HCT116 (cell line): Measurements from ENCODE around the gene FKBP9. TPM values are rescaled to one million over a fixed set of nuclear protein-coding genes. Genes with fewer than 3 reads are reported as not detected.
A peak's percentile ranks its signal among the peaks of the same experiment; 100 is the strongest.

Experiments used
- ATAC-seq: fragments of 200-7000 bp; cut with Tn5 transposase; 2 replicates; pipeline ENCODE4 v1.9.1; 2020; ENCODE audit warnings: mild to moderate bottlenecking, moderate library complexity
- BruUV-seq: library from RNA; stranded (reverse); fragments of 400-500 nt; replicated peaks from 2 replicates; lab custom pipeline; 2021; lab: Mats Ljungman, UMichigan
- CTCF ChIA-PET: fragments of 300-600 bp; sonication (Branson Sonifier 250); formaldehyde crosslinking; loops from one replicate; lab custom pipeline; 2021; ENCODE audit warnings: antibody characterized with exemption; lab: Charles Lee
- POLR2A ChIA-PET: fragments of 300-600, 350-600 bp; sonication (Branson Sonifier 250); formaldehyde crosslinking; loops from one replicate; lab custom pipeline; 2021; ENCODE audit warnings: antibody characterized with exemption; lab: Charles Lee
- RAD21 ChIA-PET, 2 experiments: fragments of 300-600 bp; sonication (Branson Sonifier 250); formaldehyde crosslinking; loops; one replicate each; lab custom pipeline; 2023; ENCODE audit warnings: low total read pairs in 2 of 2; ENCODE audit not compliant: uncharacterized antibody in 2 of 2, unreplicated experiment in 2 of 2, low non-redundant PET in 1 of 2; lab: Charles Lee
- DNase-seq: peaks from one replicate; pipeline ENCODE4 v3.0.0-alpha.2; 2010; ENCODE audit warnings: low read depth, low spot score
- H2AFZ ChIP-seq: fragments of 200-600 bp; shearing (Covaris generic), sonication (generic); 2 replicates; pipeline ENCODE4 v1.6.1; 2017; ENCODE audit warnings: low read depth, mixed run types, mixed read lengths, antibody characterized with exemption, low read length; ENCODE audit not compliant: poor library complexity, severe bottlenecking
- H3K27ac ChIP-seq: 2 replicates; pipeline ENCODE4 v1.5.1; 2012; ENCODE audit warnings: low read depth, low read length
- H3K27me3 ChIP-seq: fragments of 200-600 bp; sonication (generic); 2 replicates; pipeline ENCODE4 v1.6.1; 2016; ENCODE audit warnings: mixed run types, low read length, mixed read lengths; ENCODE audit not compliant: insufficient read depth
- H3K36me3 ChIP-seq, 2 experiments: fragments of 200-500 bp in 1 of 2; fragments of 200-600 bp in 1 of 2; sonication (Bioruptor generic) in 1 of 2; sonication (generic) in 1 of 2; 2 replicates each; pipeline versions ENCODE4 v1.5.1 to v1.6.1; 2014 to 2016; ENCODE audit warnings: low read length in 2 of 2, inconsistent platforms in 1 of 2, mixed read lengths in 1 of 2, mixed run types in 1 of 2; ENCODE audit not compliant: insufficient read depth in 2 of 2, control insufficient read depth in 1 of 2
- H3K4me1 ChIP-seq, 2 experiments: fragments of 200-600 bp in 1 of 2; sonication (generic) in 1 of 2; 2 replicates each; pipeline versions ENCODE4 v1.5.1 to v1.6.1; 2012 to 2017; ENCODE audit warnings: low read length in 2 of 2, inconsistent platforms in 1 of 2, mild to moderate bottlenecking in 1 of 2, mixed read lengths in 1 of 2, mixed run types in 1 of 2, moderate library complexity in 1 of 2; ENCODE audit not compliant: insufficient read depth in 2 of 2, control insufficient read depth in 1 of 2
- H3K4me2 ChIP-seq: fragments of 200-600 bp; sonication (generic); 2 replicates; pipeline ENCODE4 v1.6.1; 2017; ENCODE audit warnings: mixed run types, low read length, mixed read lengths
- H3K4me3 ChIP-seq, 2 experiments: fragments of 200-600 bp in 1 of 2; sonication (generic) in 1 of 2; replicated peaks in 1 of 2; 2 replicates each; pipeline ENCODE4 v1.5.1; 2011 to 2016; ENCODE audit warnings: low read length in 2 of 2, control low read depth in 1 of 2, low read depth in 1 of 2, mild to moderate bottlenecking in 1 of 2, mixed read lengths in 1 of 2, mixed run types in 1 of 2
- H3K79me2 ChIP-seq: fragments of 200-600 bp; sonication (generic); 2 replicates; pipeline ENCODE4 v1.6.1; 2017; ENCODE audit warnings: mild to moderate bottlenecking, mixed run types, low read length, moderate library complexity, mixed read lengths; ENCODE audit not compliant: insufficient read depth
- H3K9ac ChIP-seq: fragments of 200-600 bp; sonication (generic); 2 replicates; pipeline ENCODE4 v1.6.1; 2016; ENCODE audit warnings: low read length, mixed read lengths
- H3K9me2 ChIP-seq: fragments of 200-600 bp; sonication (generic), shearing (Covaris generic); 2 replicates; pipeline ENCODE4 v1.6.1; 2017; ENCODE audit warnings: mixed run types, mild to moderate bottlenecking, moderate library complexity; ENCODE audit not compliant: insufficient read depth
- H3K9me3 ChIP-seq, 2 experiments: fragments of 200-500 bp in 1 of 2; fragments of 200-600 bp in 1 of 2; sonication (Bioruptor generic) in 1 of 2; sonication (generic) in 1 of 2; 2 replicates each; pipeline ENCODE4 v1.6.1; 2014 to 2017; ENCODE audit warnings: low read length in 2 of 2, mixed read lengths in 2 of 2, inconsistent platforms in 1 of 2, low read depth in 1 of 2, mild to moderate bottlenecking in 1 of 2, mixed run types in 1 of 2, moderate library complexity in 1 of 2; ENCODE audit not compliant: control insufficient read depth in 1 of 2, insufficient read depth in 1 of 2
- H4K20me1 ChIP-seq: fragments of 200-600 bp; sonication (generic), shearing (Covaris generic); 2 replicates; pipeline ENCODE4 v1.6.1; 2017; ENCODE audit warnings: mixed run types, mild to moderate bottlenecking, moderate library complexity; ENCODE audit not compliant: insufficient read depth
- CBX3 ChIP-seq: IDR thresholded peaks from 2 replicates; pipeline ENCODE4 v1.6.1; 2012; ENCODE audit warnings: low read depth
- TCF7L2 ChIP-seq: IDR thresholded peaks from 2 replicates; pipeline ENCODE4 v1.7.0; 2011; ENCODE audit warnings: borderline replicate concordance, inconsistent platforms; ENCODE audit not compliant: insufficient read depth, insufficient read length; ENCODE audit errors: extremely low read depth
- ZBTB33 ChIP-seq: IDR thresholded peaks from 2 replicates; pipeline ENCODE4 v1.6.1; 2011; ENCODE audit warnings: mild to moderate bottlenecking, low read length, moderate library complexity; ENCODE audit not compliant: insufficient replicate concordance; ENCODE audit errors: extremely low read depth
- intact Hi-C: fragments of 100-400 bp; cut with micrococcal nuclease; formaldehyde crosslinking; loops from 2 replicates; pipeline ENCODE4 v1.10.0; 2022
- total RNA-seq: library from RNA; stranded (reverse); gene quantifications from one replicate; pipeline ENCODE4 v1.2.1, GENCODE V29; 2021; ENCODE audit not compliant: unreplicated experiment

Gene FKBP9
- total RNA-seq, 1 experiment from 2014 or later: 85.6 TPM

GRCh38 chr7:32943252-32944030 is 13.8 kb upstream of the FKBP9 start:
- DNase-seq (peak; percentile 50), ATAC-seq (no peak)
- Histone ChIP-seq H3K36me3 (no peaks in the 10 kb centered on the region), H2AFZ (no peak overlapping the region), H3K4me3 (peak overlapping the region; percentile 79 to 86), H3K9ac (peak overlapping the region; percentile 86), H3K79me2 (peaks cover 33% of the 10 kb centered on the region), H3K27me3 (no peaks in the 10 kb centered on the region), H3K4me2 (peak overlapping the region; percentile 83), H3K27ac (peak overlapping the region; percentile 96), H3K9me2 (no peaks in the 10 kb centered on the region), H4K20me1 (no peaks in the 10 kb centered on the region), H3K9me3 (peaks cover 0 to 11% of the 10 kb centered on the region in 2 experiments; a peak in 1 of 4 replicates), H3K4me1 (peaks cover 8 to 18% of the 10 kb centered on the region in 2 experiments)
- peak; percentile 90 for TF ChIP-seq TCF7L2
- no peak for TF ChIP-seq ZBTB33
- peak; percentile 69; the same call in 1 of the 2 replicates for TF ChIP-seq CBX3
- intact Hi-C loops: loop anchor here (2.0 to 5.0 kb wide), 3 partner anchors 51 to 164 kb away; partner anchors contain the start of genes NT5C3A and RP9
- POLR2A ChIA-PET: no interaction called here
- CTCF ChIA-PET: interaction anchor here (1.0 to 1.4 kb wide), 2 partner anchors 96 to 143 kb away, joined by 3 to 4 read pairs; no protein-coding TSS in a partner anchor
- TSS peak; percentile 48 for BruUV-seq
- RAD21 ChIA-PET: interaction anchor here in 1 of 2 experiments (0.6 kb wide), 2 partner anchors 14 to 38 kb away, joined by 3 read pairs; partner anchors contain the start of gene FKBP9
